Loucy (cell line): ENCODE results near the gene NPHP4.

Experiments
- CTCF ChIP-seq: fragments of 200-600 bp; sonication (generic); conservative IDR thresholded peaks from 2 replicates; pipeline ENCODE4 v1.5.1; 2014; ENCODE audit warnings: mild to moderate bottlenecking, antibody characterized with exemption, low read length
- EZH2phosphoT487 ChIP-seq: fragments of 200-600 bp; IDR thresholded peaks from 2 replicates; pipeline ENCODE4 v1.6.1; 2018; ENCODE audit warnings: antibody characterized with exemption, mild to moderate bottlenecking, moderate library complexity, borderline replicate concordance

- no peak for TF ChIP-seq CTCF
- no peak for TF ChIP-seq EZH2phosphoT487
Measured at GRCh38 chr1:5839161-5839880, 152.9 kb downstream of the NPHP4 start.
